K562 (cell line): ENCODE results near the gene ZSCAN29. TPM values are rescaled to one million over a fixed set of nuclear protein-coding genes. Genes with fewer than 3 reads are reported as not detected.

Experiments
- ATAC-seq: fragments of 200-7000 bp; cut with Tn5 transposase; 3 replicates; pipeline ENCODE4 v1.9.1; 2020; ENCODE audit warnings: moderate library complexity
- BruUV-seq: library from RNA; stranded (reverse); fragments of 400-500 nt; replicated peaks from 2 replicates; lab custom pipeline; 2021; lab: Mats Ljungman, UMichigan
- CTCF ChIA-PET: fragments of 300-600 bp; formaldehyde crosslinking; extraction: SDS; loops from one replicate; lab custom pipeline; 2021; ENCODE audit warnings: low intra/inter-chr PET ratio; lab: Yijun Ruan, JAX
- POLR2A ChIA-PET: fragments of 300-600, 350-650 bp; sonication (Branson Sonifier 250); formaldehyde crosslinking; extraction: SDS; loops from one replicate; lab custom pipeline; 2021; ENCODE audit warnings: antibody characterized with exemption, inconsistent platforms; lab: Yijun Ruan, JAX
- DNase-seq, 4 experiments: peaks; one replicate each; pipeline versions ENCODE4 v3.0.0 to v3.0.0-alpha.2; 2011 to 2018; ENCODE audit warnings: low spot score in 3 of 4, mixed read lengths in 3 of 4; ENCODE audit errors: extremely low read depth in 1 of 4
- FAIRE-seq: peaks from 2 replicates; lab custom pipeline; 2011; peaks lifted over from hg19 to GRCh38; lab: Jason Lieb, UNC
- H2AFZ ChIP-seq: 2 replicates; pipeline ENCODE4 v1.6.0; 2011; ENCODE audit warnings: low read depth, low read length, control low read depth, inconsistent platforms
- H3K27ac ChIP-seq: fragments of 200-600 bp; 3 replicates; pipeline ENCODE4 v1.8.0; 2011; ENCODE audit warnings: low read depth, mild to moderate bottlenecking, control low read depth, inconsistent platforms, low read length, moderate library complexity, mixed read lengths; ENCODE audit errors: extremely low read depth
- H3K27me3 ChIP-seq, 2 experiments: fragments of 300-600 bp in 1 of 2; 2 replicates in 1 of 2; 3 replicates in 1 of 2; pipeline versions ENCODE4 v1.6.0 to v1.8.0; 2011; ENCODE audit warnings: inconsistent platforms in 2 of 2, low read length in 2 of 2, mild to moderate bottlenecking in 1 of 2, mixed read lengths in 1 of 2, moderate library complexity in 1 of 2; ENCODE audit not compliant: control insufficient read depth in 2 of 2, insufficient read depth in 2 of 2
- H3K36me3 ChIP-seq: fragments of 300-600 bp; 3 replicates; pipeline ENCODE4 v1.8.0; 2011; ENCODE audit warnings: mild to moderate bottlenecking, low read length, inconsistent platforms; ENCODE audit not compliant: control insufficient read depth, insufficient read depth
- H3K4me1 ChIP-seq, 2 experiments: fragments of 200-600 bp in 1 of 2; replicated peaks in 1 of 2; 2 replicates in 1 of 2; 3 replicates in 1 of 2; pipeline versions ENCODE4 v1.5.1 to v1.8.0; 2011; ENCODE audit warnings: inconsistent platforms in 2 of 2, low read length in 2 of 2, mild to moderate bottlenecking in 1 of 2, mixed read lengths in 1 of 2, moderate library complexity in 1 of 2; ENCODE audit not compliant: control insufficient read depth in 2 of 2, insufficient read depth in 2 of 2
- H3K4me2 ChIP-seq: 2 replicates; pipeline ENCODE4 v1.6.1; 2011; ENCODE audit warnings: low read length, control low read depth, inconsistent platforms, mixed read lengths; ENCODE audit not compliant: insufficient read depth
- H3K4me3 ChIP-seq: fragments of 200-600 bp; sonication (generic), shearing (Covaris generic); 2 replicates; pipeline ENCODE4 v1.5.1; 2016; ENCODE audit warnings: control low read depth, inconsistent platforms
- H3K79me2 ChIP-seq: fragments of 200-600 bp; 3 replicates; pipeline ENCODE4 v1.8.0; 2011; ENCODE audit warnings: low read length, inconsistent platforms; ENCODE audit not compliant: control insufficient read depth, insufficient read depth
- H3K9ac ChIP-seq, 2 experiments: 2 replicates each; pipeline versions ENCODE4 v1.6.0 to v1.6.1; 2011; ENCODE audit warnings: low read depth in 2 of 2, low read length in 2 of 2, control low read depth in 1 of 2, inconsistent platforms in 1 of 2, mild to moderate bottlenecking in 1 of 2, mixed read lengths in 1 of 2; ENCODE audit not compliant: insufficient read depth in 1 of 2
- H3K9me1 ChIP-seq: one replicate; pipeline ENCODE4 v1.6.0; 2011; ENCODE audit warnings: inconsistent platforms, mild to moderate bottlenecking, low read length, moderate library complexity; ENCODE audit not compliant: control insufficient read depth, insufficient read depth
- H3K9me3 ChIP-seq: replicated peaks from 2 replicates; pipeline ENCODE4 v1.5.1; 2011; ENCODE audit warnings: low read depth, low read length, inconsistent platforms; ENCODE audit not compliant: control insufficient read depth, insufficient read depth
- H4K20me1 ChIP-seq: replicated peaks from 2 replicates; pipeline ENCODE4 v1.6.1; 2011; ENCODE audit warnings: low read length, inconsistent platforms, mixed read lengths; ENCODE audit not compliant: control insufficient read depth, insufficient read depth
- KDM4B ChIP-seq, 2 experiments: fragments of 450-650 bp in 1 of 2; sonication (generic) in 1 of 2; IDR thresholded peaks; 2 replicates each; pipeline ENCODE4 v1.6.1; 2016 to 2017; ENCODE audit warnings: borderline replicate concordance in 2 of 2, antibody characterized with exemption in 1 of 2, low read depth in 1 of 2, mild to moderate bottlenecking in 1 of 2
- PML ChIP-seq: IDR thresholded peaks from 2 replicates; pipeline ENCODE4 v1.6.1; 2012; ENCODE audit warnings: low read length, inconsistent platforms
- RAD51 ChIP-seq: fragments of 450-650 bp; IDR thresholded peaks from 2 replicates; pipeline ENCODE4 v1.7.1; 2016; ENCODE audit warnings: low read depth, mild to moderate bottlenecking, borderline replicate concordance
- RB1 ChIP-seq: fragments of 450-650 bp; IDR thresholded peaks from 2 replicates; pipeline ENCODE4 v1.6.1; 2017; ENCODE audit warnings: low read depth, mild to moderate bottlenecking
- SAFB2 ChIP-seq: fragments of 200-400 bp; formaldehyde crosslinking; IDR thresholded peaks from 2 replicates; pipeline ENCODE4 v1.6.1; 2018; ENCODE audit warnings: borderline replicate concordance, low read length, low read depth, moderate library complexity; ENCODE audit not compliant: severe bottlenecking
- TFE3 ChIP-seq: fragments of 450-650 bp; formaldehyde crosslinking; IDR thresholded peaks from 2 replicates; pipeline ENCODE4 v1.4.0; 2020; ENCODE audit warnings: mild to moderate bottlenecking, mixed read lengths
- TOE1 ChIP-seq, 2 experiments: fragments of 450-650 bp in 1 of 2; sonication (generic) in 1 of 2; formaldehyde crosslinking in 1 of 2; IDR thresholded peaks; 2 replicates each; pipeline versions ENCODE4 v1.7.1 to v1.8.0; 2016 to 2022; ENCODE audit warnings: borderline replicate concordance in 2 of 2, mild to moderate bottlenecking in 2 of 2, antibody characterized with exemption in 1 of 2, inconsistent platforms in 1 of 2, low read depth in 1 of 2, missing genetic modification reagents in 1 of 2, moderate library complexity in 1 of 2
- USF2 ChIP-seq: sonication (generic); formaldehyde crosslinking; IDR thresholded peaks from 2 replicates; pipeline ENCODE4 v1.5.0; 2020; ENCODE audit warnings: missing genetic modification reagents
- ZNF280B ChIP-seq: fragments of 250-450 bp; sonication (Bioruptor Pico); IDR thresholded peaks from 2 replicates; pipeline ENCODE4 v1.5.1; 2021; ENCODE audit warnings: mild to moderate bottlenecking
- ZNF324 ChIP-seq: fragments of 250-450 bp; sonication (Bioruptor Pico); IDR thresholded peaks from 2 replicates; pipeline ENCODE4 v1.4.0; 2020; ENCODE audit warnings: mild to moderate bottlenecking
- WGBS: fragments of 100-300 bp; shearing (Covaris generic); methylation state at CpG from one replicate; pipeline ENCODE4 v1.1.6; 2016; ENCODE audit warnings: low coverage, mixed read lengths; ENCODE audit not compliant: insufficient coverage; ENCODE audit errors: missing lambda C conversion rate; 5-methylcytosine and 5-hydroxymethylcytosine counted together
- in situ Hi-C: fragments of 300-500 bp; cut with MboI; formaldehyde crosslinking; loops from 4 replicates; pipeline ENCODE4 v1.15.0; 2018; ENCODE audit warnings: inconsistent platforms, mixed read lengths
- intact Hi-C: fragments of 100-400 bp; cut with micrococcal nuclease; formaldehyde crosslinking; loops from 2 replicates; pipeline ENCODE4 v1.14.2; 2022
- polyA plus RNA-seq, 8 experiments: library from polyadenylated mRNA; depleted of rRNA in 4 of 8; stranded (reverse) in 5 of 8; unstranded in 3 of 8; fragments of >200 nt; fragmentation: Nextera tagmentation in 2 of 8; fragmentation: Illumina TruSeq in 1 of 8; extraction: Ambion mirVana in 2 of 8; extraction: Trizol in 1 of 8; gene quantifications; 2 replicates each; pipeline versions ENCODE4 v1.2.1 to v1.2.3, GENCODE V29; 2011 to 2014; ENCODE audit warnings: inconsistent platforms in 1 of 8, missing spikeins in 1 of 8
- total RNA-seq, 7 experiments: library from RNA; depleted of rRNA in 6 of 7; stranded (reverse); fragments of >200 nt in 6 of 7; fragmentation: Illumina TruSeq in 2 of 7; extraction: Trizol in 2 of 7; gene quantifications; 2 replicates each; pipeline versions ENCODE4 v1.2.1 to v1.2.3, GENCODE V29; 2011 to 2021; ENCODE audit warnings: low replicate concordance in 1 of 7

The ZSCAN29 gene
- total and polyA plus RNA-seq, 9 of the 15 experiments (the other 6 are each of a cell fraction or from before 2014, with no cell fraction given): 2.5 to 28.6 (median 19.7) TPM

- in situ Hi-C loops (no loop called here), intact Hi-C loops (no loop called here)
- Histone ChIP-seq H3K9ac (no peak overlapping the region), H4K20me1 (no peaks in the 10 kb centered on the region), H3K36me3 (no peaks in the 10 kb centered on the region), H3K4me3 (no peak overlapping the region), H3K4me1 (no peaks in the 10 kb centered on the region; a peak in 2 of 5 replicates), H3K27ac (no peak overlapping the region), H3K79me2 (no peaks in the 10 kb centered on the region), H3K4me2 (no peak overlapping the region), H3K9me1 (no peaks in the 10 kb centered on the region), H3K27me3 (peaks cover 19 to 22% of the 10 kb centered on the region in 2 experiments), H3K9me3 (no peaks in the 10 kb centered on the region), H2AFZ (no peak overlapping the region)
- WGBS: 1% methylated on average over 4 of the region's 4 CpGs
- POLR2A ChIA-PET: interaction anchor here (0.9 to 2.0 kb wide), 3 partner anchors 10 to 17 kb away, joined by 3 to 6 read pairs (median 6); partner anchors contain the start of genes LCMT2 and TGM7
- no peak for ATAC-seq
- FAIRE-seq: no peak
- DNase-seq: no peak
- CTCF ChIA-PET: no interaction called here
- no TSS peak for BruUV-seq
- TF ChIP-seq RB1: no peak
- TF ChIP-seq USF2: peak; percentile 43; the same call in 1 of the 2 replicates
- TF ChIP-seq RAD51: peak; percentile 61
- no peak for TF ChIP-seq KDM4B (IDR thresholded peaks at IDR 0.05; ENCODE audit: borderline replicate concordance in 2 of 2, low read depth in 1 of 2)
- no peak for TF ChIP-seq SAFB2
- TF ChIP-seq TOE1 (IDR thresholded peaks at IDR 0.05; ENCODE audit: borderline replicate concordance): peak; percentile 72; the same call in 1 of the 2 replicates
- no peak for TF ChIP-seq TOE1 (CRISPR knock-in tag; IDR thresholded peaks at IDR 0.05; ENCODE audit: borderline replicate concordance, low read depth)
- TF ChIP-seq ZNF324 (CRISPR knock-in tag): no peak
- no peak for TF ChIP-seq PML
- TF ChIP-seq ZNF280B (CRISPR knock-in tag): no peak
- TF ChIP-seq TFE3 (CRISPR knock-in tag): peak; percentile 92
These were observed 58.5 kb downstream of the ZSCAN29 start for GRCh38 chr15:43312378-43312777.
